AG08395 (cell line): ENCODE results near the gene ATN1.
A peak's percentile ranks its signal among the peaks of the same experiment; 100 is the strongest.

Experiments
- DNase-seq: peaks from one replicate; pipeline ENCODE4 v3.0.0; 2012; ENCODE audit warnings: mixed read lengths, low spot score

Gene ATN1

GRCh38 chr12:6946033-6946919, 18.5 kb downstream of the ATN1 start:
- DNase-seq: no peak

- no peak for DNase-seq
These were observed 19.2 kb downstream of the ATN1 start for GRCh38 chr12:6946920-6947374.

- DNase-seq: no peak
These were observed 19.9 kb downstream of the ATN1 start for GRCh38 chr12:6947615-6948014.

GRCh38 chr12:6948873-6949594, 21.3 kb downstream of the ATN1 start:
- no peak for DNase-seq

GRCh38 chr12:6950401-6950801, 22.6 kb downstream of the ATN1 start:
- no peak for DNase-seq

- no peak for DNase-seq
These were observed 23.2 kb downstream of the ATN1 start, which contains the start of gene PTPN6 for GRCh38 chr12:6950811-6951540. Gene PTPN6, plus strand, starts transcription at chr12:6951356. Its CDS starts 157 bp downstream, at chr12:6951513.

GRCh38 chr12:6951551-6952120, 23.9 kb downstream of the ATN1 start:
- no peak for DNase-seq

GRCh38 chr12:6952121-6952862, 24.5 kb downstream of the ATN1 start:
- no peak for DNase-seq

GRCh38 chr12:6952863-6953441, 25.2 kb downstream of the ATN1 start:
- no peak for DNase-seq

- peak; percentile 65 for DNase-seq
These were observed 25.9 kb downstream of the ATN1 start for GRCh38 chr12:6953442-6954315.

- no peak for DNase-seq
These were observed 26.8 kb downstream of the ATN1 start for GRCh38 chr12:6954316-6955107.

- no peak for DNase-seq
These were observed 27.6 kb downstream of the ATN1 start for GRCh38 chr12:6955108-6956020.

- no peak for DNase-seq
These were observed 28.4 kb downstream of the ATN1 start for GRCh38 chr12:6956021-6956727.

- DNase-seq: no peak
These were observed 29.5 kb downstream of the ATN1 start for GRCh38 chr12:6957151-6957701.

- DNase-seq: no peak
These were observed 30.2 kb downstream of the ATN1 start for GRCh38 chr12:6957741-6958608.

GRCh38 chr12:6958609-6959057, 30.9 kb downstream of the ATN1 start:
- DNase-seq: no peak
